ENCODE data around the gene LCLAT1. TPM values are rescaled to one million over a fixed set of nuclear protein-coding genes. Genes with fewer than 3 reads are reported as not detected.

LCLAT1 gene
- polyA plus RNA-seq, 1 experiment = 10.8 TPM

DNA sequence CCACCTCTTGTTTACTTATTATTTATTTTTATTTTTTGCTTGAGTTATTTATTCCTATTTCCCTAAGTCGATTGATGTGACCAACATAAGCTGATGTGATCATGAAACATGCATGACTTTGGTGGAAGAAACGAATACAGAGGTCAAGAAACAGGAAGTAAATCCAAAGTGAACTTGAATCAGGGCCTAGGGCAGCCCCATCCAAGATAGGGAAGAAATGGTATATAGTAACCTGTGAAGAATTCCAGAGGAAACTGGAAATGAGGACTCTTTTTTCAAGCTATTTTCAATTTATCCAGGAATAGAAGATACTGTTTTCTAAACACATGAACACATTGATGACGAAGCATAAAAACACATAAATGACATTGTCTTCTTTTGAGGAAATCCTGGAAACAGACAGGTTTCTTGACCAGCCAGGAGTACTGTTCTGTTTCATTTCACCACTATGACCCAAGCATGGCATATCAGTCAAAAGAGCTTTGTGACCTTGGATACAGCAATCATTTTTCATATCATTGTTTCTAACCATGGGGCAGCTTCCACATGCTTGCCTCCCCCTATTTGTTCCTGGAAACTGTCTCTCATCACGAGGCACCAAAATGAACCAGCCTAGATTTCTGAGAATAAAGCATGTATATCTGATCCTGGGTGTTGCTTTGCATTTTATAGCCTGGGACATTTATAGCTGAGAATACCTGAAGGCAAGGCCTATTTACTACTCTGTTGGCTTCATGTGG, 9.1 kb upstream of the LCLAT1 start:
- Histone ChIP-seq H3K4me3 (ENCODE audit: low read depth, low read length) (no peak overlapping the region), H3K36me3 (ENCODE audit: control insufficient read depth, insufficient read depth, low read length) (no peaks in the 10 kb centered on the region), H3K27me3 (ENCODE audit: control insufficient read depth, insufficient read depth, low read length) (no peaks in the 10 kb centered on the region)
- no peak for DNase-seq (ENCODE audit: low read depth)
- ChIA-PET POLR2A (no interaction called here), CTCF (interaction anchor here (0.6 to 1.5 kb wide), 4 partner anchors 9 to 273 kb away, joined by 3 to 6 read pairs (median 3); partner anchors contain the start of gene LCLAT1)
- TF ChIP-seq, protein P1, sequence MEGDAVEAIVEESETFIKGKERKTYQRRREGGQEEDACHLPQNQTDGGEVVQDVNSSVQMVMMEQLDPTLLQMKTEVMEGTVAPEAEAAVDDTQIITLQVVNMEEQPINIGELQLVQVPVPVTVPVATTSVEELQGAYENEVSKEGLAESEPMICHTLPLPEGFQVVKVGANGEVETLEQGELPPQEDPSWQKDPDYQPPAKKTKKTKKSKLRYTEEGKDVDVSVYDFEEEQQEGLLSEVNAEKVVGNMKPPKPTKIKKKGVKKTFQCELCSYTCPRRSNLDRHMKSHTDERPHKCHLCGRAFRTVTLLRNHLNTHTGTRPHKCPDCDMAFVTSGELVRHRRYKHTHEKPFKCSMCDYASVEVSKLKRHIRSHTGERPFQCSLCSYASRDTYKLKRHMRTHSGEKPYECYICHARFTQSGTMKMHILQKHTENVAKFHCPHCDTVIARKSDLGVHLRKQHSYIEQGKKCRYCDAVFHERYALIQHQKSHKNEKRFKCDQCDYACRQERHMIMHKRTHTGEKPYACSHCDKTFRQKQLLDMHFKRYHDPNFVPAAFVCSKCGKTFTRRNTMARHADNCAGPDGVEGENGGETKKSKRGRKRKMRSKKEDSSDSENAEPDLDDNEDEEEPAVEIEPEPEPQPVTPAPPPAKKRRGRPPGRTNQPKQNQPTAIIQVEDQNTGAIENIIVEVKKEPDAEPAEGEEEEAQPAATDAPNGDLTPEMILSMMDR (IDR thresholded peaks at IDR 0.05; ENCODE audit: insufficient read depth, low read depth, low read length) = no peak

DNA sequence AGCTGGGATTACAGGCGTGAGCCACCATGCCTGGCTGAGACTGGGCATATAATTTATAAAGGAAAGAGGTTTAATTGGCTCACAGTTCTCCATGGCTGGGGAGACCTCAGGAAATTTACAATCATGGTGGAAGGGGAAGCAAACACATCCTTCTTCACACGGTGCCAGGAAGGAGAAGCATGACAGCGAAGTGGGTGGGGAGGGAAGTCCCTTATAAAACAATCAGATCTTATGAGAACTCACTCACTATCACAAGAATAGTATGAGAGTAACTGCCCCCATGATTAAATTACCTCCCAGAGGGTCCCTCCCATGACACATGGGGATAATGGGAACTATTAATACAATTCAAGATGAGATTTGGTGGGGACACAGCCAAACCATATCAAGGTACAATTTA, 7.8 kb upstream of the LCLAT1 start:
- TF ChIP-seq, protein P1 (IDR thresholded peaks at IDR 0.05; ENCODE audit: insufficient read depth, low read depth, low read length) = no peak
- H3K36me3 ChIP-seq (ENCODE audit: control insufficient read depth, insufficient read depth, low read length) = no peaks in the 10 kb centered on the region
- ChIA-PET POLR2A (no interaction called here), CTCF (no interaction called here)
- no peak overlapping the region for H3K4me3 ChIP-seq (ENCODE audit: low read depth, low read length)
- H3K27me3 ChIP-seq (ENCODE audit: control insufficient read depth, insufficient read depth, low read length) = no peaks in the 10 kb centered on the region
- no peak for DNase-seq (ENCODE audit: low read depth)

DNA sequence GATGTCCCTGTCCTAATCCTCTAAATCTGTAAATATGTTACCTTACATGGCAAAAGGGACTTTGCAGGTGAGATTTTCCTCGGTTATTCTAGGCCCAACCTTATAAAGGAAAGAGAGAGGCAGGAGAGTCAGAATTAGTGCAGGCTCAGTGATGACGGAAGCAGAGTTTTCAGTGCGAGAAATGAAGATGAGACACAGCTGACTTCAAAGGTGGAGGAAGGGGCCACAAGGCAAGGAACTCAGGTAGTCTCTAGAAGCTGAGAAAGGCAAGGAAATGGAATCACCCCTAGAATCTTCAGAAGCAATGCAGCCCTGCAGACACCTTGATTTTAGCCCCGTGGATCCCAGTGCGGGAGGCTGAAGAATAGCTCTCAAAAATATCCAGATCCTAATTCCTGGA, 7.2 kb upstream of the LCLAT1 start:
- TF ChIP-seq, protein P1 (IDR thresholded peaks at IDR 0.05; ENCODE audit: insufficient read depth, low read depth, low read length) = no peak
- ChIA-PET POLR2A (no interaction called here), CTCF (no interaction called here)
- no peaks in the 10 kb centered on the region for H3K27me3 ChIP-seq (ENCODE audit: control insufficient read depth, insufficient read depth, low read length)
- no peak overlapping the region for H3K4me3 ChIP-seq (ENCODE audit: low read depth, low read length)
- no peak for DNase-seq (ENCODE audit: low read depth)
- H3K36me3 ChIP-seq (ENCODE audit: control insufficient read depth, insufficient read depth, low read length) = no peaks in the 10 kb centered on the region

DNA sequence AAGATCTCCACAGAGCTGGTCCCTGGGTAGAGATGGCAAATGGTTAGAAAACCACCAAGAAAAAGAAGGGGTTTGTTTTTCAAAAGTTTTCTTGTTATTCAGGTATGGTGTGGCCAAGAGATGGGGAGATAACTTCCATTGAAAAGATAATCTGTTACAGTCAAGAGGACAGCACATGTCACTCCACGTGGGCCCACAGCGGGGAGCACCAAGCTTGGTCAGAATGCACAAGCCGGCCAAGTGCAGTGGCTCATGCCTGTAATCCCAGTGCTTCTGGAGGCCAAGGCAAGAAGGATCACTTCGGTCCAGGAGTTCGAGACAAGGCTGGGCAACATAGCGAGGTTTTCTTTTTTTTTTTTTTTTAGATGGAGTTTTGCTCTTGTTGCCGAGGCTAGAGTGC, 6.0 kb upstream of the LCLAT1 start:
- ChIA-PET POLR2A (no interaction called here), CTCF (no interaction called here)

DNA sequence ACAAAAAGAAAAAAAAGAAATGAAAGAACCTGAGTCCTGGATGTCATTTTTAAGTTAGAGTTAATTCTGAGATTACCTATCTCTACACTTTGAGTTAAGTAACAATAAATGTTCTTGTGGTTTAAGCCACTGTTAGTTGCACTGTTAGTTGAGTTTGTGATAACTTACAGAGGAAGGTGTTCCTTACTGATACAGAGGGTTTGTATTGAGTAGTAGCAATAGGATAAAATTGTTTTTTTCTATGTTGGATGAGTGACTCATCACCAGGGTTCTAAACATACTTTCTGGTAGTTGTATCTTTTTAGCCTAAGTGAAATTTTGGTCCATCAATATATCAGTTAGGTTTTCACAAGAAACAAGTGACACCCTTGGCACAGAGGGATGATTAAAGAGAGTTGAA, 4.0 kb upstream of the LCLAT1 start:
- no peak for DNase-seq (ENCODE audit: low read depth)
- ChIA-PET POLR2A (no interaction called here), CTCF (no interaction called here)
- TF ChIP-seq, protein P1 (IDR thresholded peaks at IDR 0.05; ENCODE audit: insufficient read depth, low read depth, low read length) = no peak
- Histone ChIP-seq H3K4me3 (ENCODE audit: low read depth, low read length) (no peak overlapping the region), H3K27me3 (ENCODE audit: control insufficient read depth, insufficient read depth, low read length) (no peaks in the 10 kb centered on the region), H3K36me3 (ENCODE audit: control insufficient read depth, insufficient read depth, low read length) (no peaks in the 10 kb centered on the region)

More for the DNA sequence above, 6.0 kb upstream of the LCLAT1 start:
- Histone ChIP-seq H3K36me3 (ENCODE audit: control insufficient read depth, insufficient read depth, low read length) (no peaks in the 10 kb centered on the region), H3K27me3 (ENCODE audit: control insufficient read depth, insufficient read depth, low read length) (no peaks in the 10 kb centered on the region), H3K4me3 (ENCODE audit: low read depth, low read length) (no peak overlapping the region)
- no peak for DNase-seq (ENCODE audit: low read depth)
- TF ChIP-seq, protein P1 (IDR thresholded peaks at IDR 0.05; ENCODE audit: insufficient read depth, low read depth, low read length) = no peak
